ENCODE data around the gene C17orf67. TPM values are rescaled to one million over a fixed set of nuclear protein-coding genes. Genes with fewer than 3 reads are reported as not detected.

C17orf67 gene
- polyA plus RNA-seq, 1 donor from 2014 or later, result 0.15 TPM

DNA sequence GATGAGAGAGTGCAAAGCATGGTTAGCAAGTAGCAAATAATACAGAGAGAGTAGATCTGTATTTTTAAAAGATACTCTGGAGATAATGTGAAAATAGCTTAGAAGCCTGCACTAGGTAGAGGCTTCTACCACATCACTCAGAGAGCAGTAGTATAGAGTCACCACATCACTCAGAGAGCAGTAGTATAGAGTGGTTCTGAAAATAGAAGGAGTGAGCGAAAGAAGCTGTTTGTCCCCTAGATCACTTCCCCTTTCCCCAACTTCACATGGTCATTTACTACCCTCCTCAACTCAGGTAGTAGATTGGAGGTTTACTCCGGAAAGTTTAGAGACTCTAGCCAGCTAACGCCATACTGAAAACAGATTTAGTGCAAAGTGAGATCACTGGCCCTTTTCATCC lies 17.3 kb upstream of the C17orf67 start:
- Histone ChIP-seq H3K9ac (ENCODE audit: low read length) (no peak overlapping the region), H3K4me3 (ENCODE audit: low read length) (no peak overlapping the region), H3K9me2 (ENCODE audit: insufficient read depth, low read length) (no peaks in the 10 kb centered on the region), H3K9me3 (ENCODE audit: low read length) (no peaks in the 10 kb centered on the region), H3K27ac (ENCODE audit: low read length) (no peak overlapping the region), H3K4me2 (ENCODE audit: low read length) (no peak overlapping the region), H3F3A (ENCODE audit: insufficient read depth, low read length, poor library complexity, severe bottlenecking) (no peaks in the 10 kb centered on the region), H3K36me3 (ENCODE audit: insufficient read depth, low read length) (no peaks in the 10 kb centered on the region), H2AFZ (ENCODE audit: low read depth, low read length) (no peak overlapping the region), H3K27me3 (ENCODE audit: insufficient read depth, low read depth, low read length) (no peaks in the 10 kb centered on the region), H3K79me2 (replicated peaks; ENCODE audit: insufficient read depth, low read length) (no peaks in the 10 kb centered on the region), H4K20me1 (ENCODE audit: insufficient read depth) (no peaks in the 10 kb centered on the region)
- TF ChIP-seq MXI1 (conservative IDR thresholded peaks at IDR 0.05; ENCODE audit: poor library complexity, severe bottlenecking) (no peak), SMC3 (conservative IDR thresholded peaks at IDR 0.05; ENCODE audit: poor library complexity) (no peak), EZH2 (IDR thresholded peaks at IDR 0.05; ENCODE audit: borderline replicate concordance, insufficient read depth, low read length, poor library complexity, severe bottlenecking) (no peak), RAD21 (conservative IDR thresholded peaks at IDR 0.05) (no peak), POLR2AphosphoS5 (IDR thresholded peaks at IDR 0.05) (no peak), EP300 (conservative IDR thresholded peaks at IDR 0.05; ENCODE audit: poor library complexity, severe bottlenecking) (no peak), TAF1 (IDR thresholded peaks at IDR 0.05; ENCODE audit: low read depth) (no peak)
- TF ChIP-seq, protein P1, sequence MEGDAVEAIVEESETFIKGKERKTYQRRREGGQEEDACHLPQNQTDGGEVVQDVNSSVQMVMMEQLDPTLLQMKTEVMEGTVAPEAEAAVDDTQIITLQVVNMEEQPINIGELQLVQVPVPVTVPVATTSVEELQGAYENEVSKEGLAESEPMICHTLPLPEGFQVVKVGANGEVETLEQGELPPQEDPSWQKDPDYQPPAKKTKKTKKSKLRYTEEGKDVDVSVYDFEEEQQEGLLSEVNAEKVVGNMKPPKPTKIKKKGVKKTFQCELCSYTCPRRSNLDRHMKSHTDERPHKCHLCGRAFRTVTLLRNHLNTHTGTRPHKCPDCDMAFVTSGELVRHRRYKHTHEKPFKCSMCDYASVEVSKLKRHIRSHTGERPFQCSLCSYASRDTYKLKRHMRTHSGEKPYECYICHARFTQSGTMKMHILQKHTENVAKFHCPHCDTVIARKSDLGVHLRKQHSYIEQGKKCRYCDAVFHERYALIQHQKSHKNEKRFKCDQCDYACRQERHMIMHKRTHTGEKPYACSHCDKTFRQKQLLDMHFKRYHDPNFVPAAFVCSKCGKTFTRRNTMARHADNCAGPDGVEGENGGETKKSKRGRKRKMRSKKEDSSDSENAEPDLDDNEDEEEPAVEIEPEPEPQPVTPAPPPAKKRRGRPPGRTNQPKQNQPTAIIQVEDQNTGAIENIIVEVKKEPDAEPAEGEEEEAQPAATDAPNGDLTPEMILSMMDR (IDR thresholded peaks at IDR 0.05; ENCODE audit: poor library complexity, severe bottlenecking), result no peak
- TF ChIP-seq, protein P2, sequence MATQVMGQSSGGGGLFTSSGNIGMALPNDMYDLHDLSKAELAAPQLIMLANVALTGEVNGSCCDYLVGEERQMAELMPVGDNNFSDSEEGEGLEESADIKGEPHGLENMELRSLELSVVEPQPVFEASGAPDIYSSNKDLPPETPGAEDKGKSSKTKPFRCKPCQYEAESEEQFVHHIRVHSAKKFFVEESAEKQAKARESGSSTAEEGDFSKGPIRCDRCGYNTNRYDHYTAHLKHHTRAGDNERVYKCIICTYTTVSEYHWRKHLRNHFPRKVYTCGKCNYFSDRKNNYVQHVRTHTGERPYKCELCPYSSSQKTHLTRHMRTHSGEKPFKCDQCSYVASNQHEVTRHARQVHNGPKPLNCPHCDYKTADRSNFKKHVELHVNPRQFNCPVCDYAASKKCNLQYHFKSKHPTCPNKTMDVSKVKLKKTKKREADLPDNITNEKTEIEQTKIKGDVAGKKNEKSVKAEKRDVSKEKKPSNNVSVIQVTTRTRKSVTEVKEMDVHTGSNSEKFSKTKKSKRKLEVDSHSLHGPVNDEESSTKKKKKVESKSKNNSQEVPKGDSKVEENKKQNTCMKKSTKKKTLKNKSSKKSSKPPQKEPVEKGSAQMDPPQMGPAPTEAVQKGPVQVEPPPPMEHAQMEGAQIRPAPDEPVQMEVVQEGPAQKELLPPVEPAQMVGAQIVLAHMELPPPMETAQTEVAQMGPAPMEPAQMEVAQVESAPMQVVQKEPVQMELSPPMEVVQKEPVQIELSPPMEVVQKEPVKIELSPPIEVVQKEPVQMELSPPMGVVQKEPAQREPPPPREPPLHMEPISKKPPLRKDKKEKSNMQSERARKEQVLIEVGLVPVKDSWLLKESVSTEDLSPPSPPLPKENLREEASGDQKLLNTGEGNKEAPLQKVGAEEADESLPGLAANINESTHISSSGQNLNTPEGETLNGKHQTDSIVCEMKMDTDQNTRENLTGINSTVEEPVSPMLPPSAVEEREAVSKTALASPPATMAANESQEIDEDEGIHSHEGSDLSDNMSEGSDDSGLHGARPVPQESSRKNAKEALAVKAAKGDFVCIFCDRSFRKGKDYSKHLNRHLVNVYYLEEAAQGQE (IDR thresholded peaks at IDR 0.05; ENCODE audit: borderline replicate concordance), result no peak

DNA sequence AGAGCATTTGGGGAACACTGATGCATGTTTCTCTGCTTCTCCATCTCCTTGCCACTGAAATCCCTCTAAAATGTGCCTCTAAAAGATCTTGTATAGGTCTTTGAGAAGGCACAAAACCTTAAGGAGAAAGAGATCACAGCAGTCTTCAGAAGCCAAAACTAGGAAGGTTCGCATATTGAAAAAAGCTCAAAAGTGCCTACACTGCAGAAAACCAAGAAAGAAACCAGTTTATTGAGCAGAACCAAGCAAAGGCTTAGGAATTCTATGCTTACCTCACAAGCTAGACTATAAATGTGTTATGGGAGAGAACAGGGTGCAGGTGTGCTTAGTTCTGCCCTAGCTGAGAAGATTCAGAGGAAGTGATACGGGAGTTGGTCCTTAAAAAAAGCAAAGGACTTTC lies 16.9 kb upstream of the C17orf67 start:
- no peak overlapping the region for H3K4me3 ChIP-seq (ENCODE audit: low read length)
- no peak overlapping the region for H3K9ac ChIP-seq (ENCODE audit: low read length)
- no peak overlapping the region for H3K4me2 ChIP-seq (ENCODE audit: low read length)
- TF ChIP-seq EZH2 (IDR thresholded peaks at IDR 0.05; ENCODE audit: borderline replicate concordance, insufficient read depth, low read length, poor library complexity, severe bottlenecking) (no peak), MXI1 (conservative IDR thresholded peaks at IDR 0.05; ENCODE audit: poor library complexity, severe bottlenecking) (no peak), POLR2AphosphoS5 (IDR thresholded peaks at IDR 0.05) (no peak), RAD21 (conservative IDR thresholded peaks at IDR 0.05) (no peak)
- TF ChIP-seq, protein P1 (IDR thresholded peaks at IDR 0.05; ENCODE audit: poor library complexity, severe bottlenecking), result no peak
- no peaks in the 10 kb centered on the region for H3K9me2 ChIP-seq (ENCODE audit: insufficient read depth, low read length)
- H3K27ac ChIP-seq (ENCODE audit: low read length), result no peak overlapping the region
- H4K20me1 ChIP-seq (ENCODE audit: insufficient read depth), result no peaks in the 10 kb centered on the region
- no peaks in the 10 kb centered on the region for H3F3A ChIP-seq (ENCODE audit: insufficient read depth, low read length, poor library complexity, severe bottlenecking)
- no peaks in the 10 kb centered on the region for H3K27me3 ChIP-seq (ENCODE audit: insufficient read depth, low read depth, low read length)
- no peaks in the 10 kb centered on the region for H3K9me3 ChIP-seq (ENCODE audit: low read length)
- no peaks in the 10 kb centered on the region for H3K36me3 ChIP-seq (ENCODE audit: insufficient read depth, low read length)
- H3K79me2 ChIP-seq (replicated peaks; ENCODE audit: insufficient read depth, low read length), result no peaks in the 10 kb centered on the region
- H2AFZ ChIP-seq (ENCODE audit: low read depth, low read length), result no peak overlapping the region

Data from neural cell (in vitro differentiated cells).